HEK293T (cell line): ENCODE measurements around the gene ARMC9.

ENCODE experiments used
- ARNT ChIP-seq: fragments of 450-650 bp; IDR thresholded peaks from 2 replicates; pipeline ENCODE4 v1.6.1; 2017; ENCODE audit warnings: mild to moderate bottlenecking
- BHLHE40 ChIP-seq: fragments of 450-650 bp; IDR thresholded peaks from 2 replicates; pipeline ENCODE4 v1.6.1; 2016; ENCODE audit warnings: mild to moderate bottlenecking, moderate library complexity, borderline replicate concordance
- FOXA1 ChIP-seq: fragments of 450-650 bp; IDR thresholded peaks from 2 replicates; pipeline ENCODE4 v1.6.1; 2016; ENCODE audit warnings: mild to moderate bottlenecking
- HDGF ChIP-seq: fragments of 450-650 bp; IDR thresholded peaks from 2 replicates; pipeline ENCODE4 v1.6.1; 2017; ENCODE audit warnings: antibody characterized with exemption, borderline replicate concordance
- NFRKB ChIP-seq: fragments of 450-650 bp; IDR thresholded peaks from 2 replicates; pipeline ENCODE4 v1.6.1; 2016; ENCODE audit warnings: mild to moderate bottlenecking, moderate library complexity
- SP1 ChIP-seq: fragments of 450-650 bp; IDR thresholded peaks from 2 replicates; pipeline ENCODE4 v1.6.1; 2017
- TARDBP ChIP-seq: fragments of 450-650 bp; IDR thresholded peaks from 2 replicates; pipeline ENCODE4 v1.6.1; 2016
- ZNF384 ChIP-seq: fragments of 450-650 bp; IDR thresholded peaks from 2 replicates; pipeline ENCODE4 v1.6.1; 2016

GRCh38 chr2:231197706-231198290, 633 bp upstream of the ARMC9 start:
- TF ChIP-seq ARNT (no peak), FOXA1 (no peak), TARDBP (no peak), BHLHE40 (no peak), SP1 (no peak), ZNF384 (no peak), HDGF (no peak), NFRKB (no peak)
